ENCODE measurements around the gene CCRL2. TPM values are rescaled to one million over a fixed set of nuclear protein-coding genes. Genes with fewer than 3 reads are reported as not detected.

CCRL2 gene
- total and polyA plus RNA-seq, 5 donors from 2014 or later, result 1.4 to 10.6 (median 2.0) TPM

- Mint-ChIP-seq H3K4me3 (no peak overlapping the region), H3K27me3 (no peaks in the 10 kb centered on the region), H3K9me3 (no peaks in the 10 kb centered on the region), H3K27ac (peak overlapping the region; percentile 12 to 33 (median 26)), H3K4me1 (no peaks in the 10 kb centered on the region), H3K36me3 (no peaks in the 10 kb centered on the region)
- Histone ChIP-seq H3K27me3 (ENCODE audit: control insufficient read depth, insufficient read depth, low read length) (no peaks in the 10 kb centered on the region), H3K27ac (ENCODE audit: insufficient read depth, low read length, poor library complexity, severe bottlenecking) (no peak overlapping the region), H3K4me3 (ENCODE audit: low read depth, low read length) (no peak overlapping the region), H3K36me3 (ENCODE audit: control insufficient read depth, insufficient read depth, low read length) (no peaks in the 10 kb centered on the region), H3K4me1 (ENCODE audit: control insufficient read depth, insufficient read depth, low read length, poor library complexity, severe bottlenecking) (no peaks in the 10 kb centered on the region), H3K9me3 (ENCODE audit: control insufficient read depth in 2 of 2, low read length in 2 of 2) (no peaks in the 10 kb centered on the region)
- no peak for DNase-seq
- ATAC-seq (ENCODE audit: low read depth in 2 of 2), result no peak
Measured at GRCh38 chr3:46416125-46416810, 9.2 kb downstream of the CCRL2 start.

- H3K9me3 Mint-ChIP-seq, result no peaks in the 10 kb centered on the region
- H3K4me1 Mint-ChIP-seq, result no peaks in the 10 kb centered on the region
- Histone ChIP-seq H3K4me1 (ENCODE audit: control insufficient read depth, insufficient read depth, low read length, poor library complexity, severe bottlenecking) (no peaks in the 10 kb centered on the region), H3K36me3 (ENCODE audit: control insufficient read depth, insufficient read depth, low read length) (no peaks in the 10 kb centered on the region), H3K9me3 (ENCODE audit: control insufficient read depth in 2 of 2, low read length in 2 of 2) (no peaks in the 10 kb centered on the region), H3K4me3 (ENCODE audit: low read depth, low read length) (no peak overlapping the region), H3K27ac (ENCODE audit: insufficient read depth, low read length, poor library complexity, severe bottlenecking) (no peak overlapping the region), H3K27me3 (ENCODE audit: control insufficient read depth, insufficient read depth, low read length) (no peaks in the 10 kb centered on the region)
- no peaks in the 10 kb centered on the region for H3K36me3 Mint-ChIP-seq
- DNase-seq, result no peak
- H3K27ac Mint-ChIP-seq, result peak overlapping the region in 2 of 3 donors; percentile 12 to 69
- no peak for ATAC-seq (ENCODE audit: low read depth in 2 of 2)
- no peaks in the 10 kb centered on the region for H3K27me3 Mint-ChIP-seq
- H3K4me3 Mint-ChIP-seq, result no peak overlapping the region
Measured at GRCh38 chr3:46416811-46417510, 9.9 kb downstream of the CCRL2 start.

GRCh38 chr3:46417841-46418611, 11.0 kb downstream of the CCRL2 start:
- Histone ChIP-seq H3K27ac (ENCODE audit: insufficient read depth, low read length, poor library complexity, severe bottlenecking) (no peak overlapping the region), H3K4me1 (ENCODE audit: control insufficient read depth, insufficient read depth, low read length, poor library complexity, severe bottlenecking) (no peaks in the 10 kb centered on the region), H3K9me3 (ENCODE audit: control insufficient read depth in 2 of 2, low read length in 2 of 2) (no peaks in the 10 kb centered on the region), H3K4me3 (ENCODE audit: low read depth, low read length) (no peak overlapping the region), H3K27me3 (ENCODE audit: control insufficient read depth, insufficient read depth, low read length) (no peaks in the 10 kb centered on the region), H3K36me3 (ENCODE audit: control insufficient read depth, insufficient read depth, low read length) (no peaks in the 10 kb centered on the region)
- Mint-ChIP-seq H3K27me3 (no peaks in the 10 kb centered on the region), H3K36me3 (no peaks in the 10 kb centered on the region), H3K9me3 (no peaks in the 10 kb centered on the region), H3K27ac (no peak overlapping the region), H3K4me3 (no peak overlapping the region), H3K4me1 (no peaks in the 10 kb centered on the region)
- DNase-seq, result no peak
- no peak for ATAC-seq (ENCODE audit: low read depth in 2 of 2)

GRCh38 chr3:46419816-46420215, 12.8 kb downstream of the CCRL2 start:
- Histone ChIP-seq H3K36me3 (ENCODE audit: control insufficient read depth, insufficient read depth, low read length) (no peaks in the 10 kb centered on the region), H3K27me3 (ENCODE audit: control insufficient read depth, insufficient read depth, low read length) (no peaks in the 10 kb centered on the region), H3K4me3 (ENCODE audit: low read depth, low read length) (no peak overlapping the region), H3K9me3 (ENCODE audit: control insufficient read depth in 2 of 2, low read length in 2 of 2) (no peaks in the 10 kb centered on the region), H3K27ac (ENCODE audit: insufficient read depth, low read length, poor library complexity, severe bottlenecking) (no peak overlapping the region), H3K4me1 (ENCODE audit: control insufficient read depth, insufficient read depth, low read length, poor library complexity, severe bottlenecking) (no peaks in the 10 kb centered on the region)
- Mint-ChIP-seq H3K27me3 (no peaks in the 10 kb centered on the region), H3K4me1 (no peaks in the 10 kb centered on the region), H3K27ac (no peak overlapping the region), H3K36me3 (no peaks in the 10 kb centered on the region), H3K4me3 (no peak overlapping the region), H3K9me3 (no peaks in the 10 kb centered on the region)
- DNase-seq (no peak), ATAC-seq (ENCODE audit: low read depth in 2 of 2) (no peak)

GRCh38 chr3:46420931-46421330, 13.9 kb downstream of the CCRL2 start:
- Mint-ChIP-seq H3K4me1 (no peaks in the 10 kb centered on the region), H3K4me3 (no peak overlapping the region), H3K27ac (no peak overlapping the region), H3K9me3 (no peaks in the 10 kb centered on the region), H3K36me3 (no peaks in the 10 kb centered on the region), H3K27me3 (no peaks in the 10 kb centered on the region)
- Histone ChIP-seq H3K4me3 (ENCODE audit: low read depth, low read length) (no peak overlapping the region), H3K4me1 (ENCODE audit: control insufficient read depth, insufficient read depth, low read length, poor library complexity, severe bottlenecking) (no peaks in the 10 kb centered on the region), H3K9me3 (ENCODE audit: control insufficient read depth in 2 of 2, low read length in 2 of 2) (no peaks in the 10 kb centered on the region), H3K27ac (ENCODE audit: insufficient read depth, low read length, poor library complexity, severe bottlenecking) (no peak overlapping the region), H3K36me3 (ENCODE audit: control insufficient read depth, insufficient read depth, low read length) (no peaks in the 10 kb centered on the region), H3K27me3 (ENCODE audit: control insufficient read depth, insufficient read depth, low read length) (no peaks in the 10 kb centered on the region)
- ATAC-seq (ENCODE audit: low read depth in 2 of 2) (no peak), DNase-seq (no peak)

GRCh38 chr3:46422617-46423016, 15.6 kb downstream of the CCRL2 start:
- Mint-ChIP-seq H3K9me3 (no peaks in the 10 kb centered on the region), H3K36me3 (no peaks in the 10 kb centered on the region), H3K27ac (no peak overlapping the region), H3K4me3 (no peak overlapping the region), H3K27me3 (no peaks in the 10 kb centered on the region), H3K4me1 (peaks cover 0 to 3% (median 1%) of the 10 kb centered on the region in 4 donors)
- Histone ChIP-seq H3K4me1 (ENCODE audit: control insufficient read depth, insufficient read depth, low read length, poor library complexity, severe bottlenecking) (no peaks in the 10 kb centered on the region), H3K27ac (ENCODE audit: insufficient read depth, low read length, poor library complexity, severe bottlenecking) (no peak overlapping the region), H3K4me3 (ENCODE audit: low read depth, low read length) (no peak overlapping the region), H3K36me3 (ENCODE audit: control insufficient read depth, insufficient read depth, low read length) (no peaks in the 10 kb centered on the region), H3K9me3 (ENCODE audit: control insufficient read depth in 2 of 2, low read length in 2 of 2) (no peaks in the 10 kb centered on the region), H3K27me3 (ENCODE audit: control insufficient read depth, insufficient read depth, low read length) (no peaks in the 10 kb centered on the region)
- DNase-seq (no peak), ATAC-seq (ENCODE audit: low read depth in 2 of 2) (no peak)

GRCh38 chr3:46423588-46423987, 16.5 kb downstream of the CCRL2 start:
- ATAC-seq (ENCODE audit: low read depth in 2 of 2) (no peak), DNase-seq (no peak)
- Mint-ChIP-seq H3K36me3 (no peaks in the 10 kb centered on the region), H3K9me3 (no peaks in the 10 kb centered on the region), H3K27me3 (no peaks in the 10 kb centered on the region), H3K4me1 (peaks cover 0 to 3% (median 1%) of the 10 kb centered on the region in 4 donors), H3K4me3 (no peak overlapping the region), H3K27ac (peak overlapping the region in 1 of 3 donors; percentile 20)
- Histone ChIP-seq H3K4me1 (ENCODE audit: control insufficient read depth, insufficient read depth, low read length, poor library complexity, severe bottlenecking) (no peaks in the 10 kb centered on the region), H3K27me3 (ENCODE audit: control insufficient read depth, insufficient read depth, low read length) (no peaks in the 10 kb centered on the region), H3K27ac (ENCODE audit: insufficient read depth, low read length, poor library complexity, severe bottlenecking) (no peak overlapping the region), H3K36me3 (ENCODE audit: control insufficient read depth, insufficient read depth, low read length) (no peaks in the 10 kb centered on the region), H3K9me3 (ENCODE audit: control insufficient read depth in 2 of 2, low read length in 2 of 2) (no peaks in the 10 kb centered on the region), H3K4me3 (ENCODE audit: low read depth, low read length) (no peak overlapping the region)

All from CD4-positive, CD25-positive, alpha-beta regulatory T cell (primary cell).